Panc1 (cell line): ENCODE measurements around the gene KIF26A.

ENCODE experiments used
- POLR2AphosphoS5 ChIP-seq: IDR thresholded peaks from 2 replicates; pipeline ENCODE4 v1.6.1; 2012; ENCODE audit warnings: mild to moderate bottlenecking, low read depth, low read length, moderate library complexity
- TCF7L2 ChIP-seq: IDR thresholded peaks from 2 replicates; pipeline ENCODE4 v1.6.1; 2011; ENCODE audit warnings: mild to moderate bottlenecking, low read depth, low read length, inconsistent platforms

- no peak for TF ChIP-seq TCF7L2
- no peak for TF ChIP-seq POLR2AphosphoS5
These were observed 12.0 kb downstream of the KIF26A start for GRCh38 chr14:104150136-104151025.
